ENCODE measurements around the gene TPRG1L.

TPRG1L gene

GRCh38 chr1:3668148-3668547, 43.3 kb downstream of the TPRG1L start:
- Histone ChIP-seq H3K4me2 (ENCODE audit: insufficient read depth, low read length) (no peak overlapping the region), H2AFZ (ENCODE audit: low read depth, low read length) (no peak overlapping the region), H3K4me1 (ENCODE audit: insufficient read depth, low read length) (no peaks in the 10 kb centered on the region), H3K4me3 (ENCODE audit: low read depth in 1 of 2, low read length in 2 of 2) (no peak overlapping the region), H3K27ac (ENCODE audit: low read length) (no peak overlapping the region), H3K79me2 (ENCODE audit: insufficient read depth, low read length) (peaks cover 74% of the 10 kb centered on the region), H3K9ac (ENCODE audit: low read depth, low read length) (no peak overlapping the region), H3K27me3 (ENCODE audit: insufficient read depth, low read length, poor library complexity) (no peaks in the 10 kb centered on the region), H4K20me1 (ENCODE audit: insufficient read depth, low read length) (peaks cover 79% of the 10 kb centered on the region), H3K9me3 (ENCODE audit: insufficient read depth, low read length, severe bottlenecking) (no peaks in the 10 kb centered on the region), H3K36me3 (ENCODE audit: insufficient read depth, low read length) (no peaks in the 10 kb centered on the region)
- DNase-seq = no peak
- TF ChIP-seq EZH2 (IDR thresholded peaks at IDR 0.05; ENCODE audit: borderline replicate concordance, low read depth, low read length, severe bottlenecking) (no peak), CTCF (IDR thresholded peaks at IDR 0.05; ENCODE audit: borderline replicate concordance, extremely low read depth, low read length, poor library complexity, severe bottlenecking) (no peak)
- no peak for ATAC-seq (ENCODE audit: insufficient read depth, low read depth)

GRCh38 chr1:3668585-3669300, 43.9 kb downstream of the TPRG1L start:
- peaks cover 75% of the 10 kb centered on the region for H3K79me2 ChIP-seq (ENCODE audit: insufficient read depth, low read length)
- no peaks in the 10 kb centered on the region for H3K4me1 ChIP-seq (ENCODE audit: insufficient read depth, low read length)
- H4K20me1 ChIP-seq (ENCODE audit: insufficient read depth, low read length) = peaks cover 82% of the 10 kb centered on the region
- no peak overlapping the region for H3K9ac ChIP-seq (ENCODE audit: low read depth, low read length)
- no peaks in the 10 kb centered on the region for H3K27me3 ChIP-seq (ENCODE audit: insufficient read depth, low read length, poor library complexity)
- DNase-seq (no peak), ATAC-seq (ENCODE audit: insufficient read depth, low read depth) (no peak)
- H3K27ac ChIP-seq (ENCODE audit: low read length) = no peak overlapping the region
- no peaks in the 10 kb centered on the region for H3K9me3 ChIP-seq (ENCODE audit: insufficient read depth, low read length, severe bottlenecking)
- H3K4me2 ChIP-seq (ENCODE audit: insufficient read depth, low read length) = no peak overlapping the region
- H2AFZ ChIP-seq (ENCODE audit: low read depth, low read length) = no peak overlapping the region
- H3K36me3 ChIP-seq (ENCODE audit: insufficient read depth, low read length) = no peaks in the 10 kb centered on the region
- TF ChIP-seq EZH2 (IDR thresholded peaks at IDR 0.05; ENCODE audit: borderline replicate concordance, low read depth, low read length, severe bottlenecking) (no peak), CTCF (IDR thresholded peaks at IDR 0.05; ENCODE audit: borderline replicate concordance, extremely low read depth, low read length, poor library complexity, severe bottlenecking) (no peak)
- no peak overlapping the region for H3K4me3 ChIP-seq (ENCODE audit: low read depth in 1 of 2, low read length in 2 of 2)

GRCh38 chr1:3669421-3669821, 44.6 kb downstream of the TPRG1L start:
- Histone ChIP-seq H3K36me3 (ENCODE audit: insufficient read depth, low read length) (no peaks in the 10 kb centered on the region), H3K4me2 (ENCODE audit: insufficient read depth, low read length) (no peak overlapping the region), H3K27ac (ENCODE audit: low read length) (no peak overlapping the region), H3K4me3 (ENCODE audit: low read depth in 1 of 2, low read length in 2 of 2) (no peak overlapping the region), H3K27me3 (ENCODE audit: insufficient read depth, low read length, poor library complexity) (no peaks in the 10 kb centered on the region), H3K9me3 (ENCODE audit: insufficient read depth, low read length, severe bottlenecking) (no peaks in the 10 kb centered on the region), H4K20me1 (ENCODE audit: insufficient read depth, low read length) (peaks cover 83% of the 10 kb centered on the region), H3K4me1 (ENCODE audit: insufficient read depth, low read length) (no peaks in the 10 kb centered on the region), H3K79me2 (ENCODE audit: insufficient read depth, low read length) (peaks cover 75% of the 10 kb centered on the region), H2AFZ (ENCODE audit: low read depth, low read length) (no peak overlapping the region), H3K9ac (ENCODE audit: low read depth, low read length) (no peak overlapping the region)
- no peak for ATAC-seq (ENCODE audit: insufficient read depth, low read depth)
- TF ChIP-seq EZH2 (IDR thresholded peaks at IDR 0.05; ENCODE audit: borderline replicate concordance, low read depth, low read length, severe bottlenecking) (no peak), CTCF (IDR thresholded peaks at IDR 0.05; ENCODE audit: borderline replicate concordance, extremely low read depth, low read length, poor library complexity, severe bottlenecking) (no peak)
- DNase-seq = no peak

All from DND-41 (cell line).